ENCODE measurements around the gene SLC15A4.
A peak's percentile ranks its signal among the peaks of the same experiment; 100 is the strongest.
"Not testable (repeated sequence)": the region's sequence is repeated elsewhere in the genome, so short reads cannot be mapped to it uniquely, and the experiment has no call there.

The SLC15A4 gene

GRCh38 chr12:128843538-128843937, 19.8 kb upstream of the SLC15A4 start:
- no peak for DNase-seq

GRCh38 chr12:128842579-128842978, 18.8 kb upstream of the SLC15A4 start:
- DNase-seq, result no peak

- DNase-seq, result no peak
Measured at GRCh38 chr12:128840862-128841468, 17.2 kb upstream of the SLC15A4 start.

- DNase-seq, result not testable (repeated sequence)
Measured at GRCh38 chr12:128839885-128840284, 16.1 kb upstream of the SLC15A4 start.

GRCh38 chr12:128833418-128833817, 9.7 kb upstream of the SLC15A4 start:
- DNase-seq, result no peak

GRCh38 chr12:128830505-128830893, 6.7 kb upstream of the SLC15A4 start:
- DNase-seq, result no peak

- no peak for DNase-seq
Measured at GRCh38 chr12:128829861-128830504, 6.2 kb upstream of the SLC15A4 start.

- no peak for DNase-seq
Measured at GRCh38 chr12:128827724-128828123, 4.0 kb upstream of the SLC15A4 start.

GRCh38 chr12:128825835-128826234, 2.1 kb upstream of the SLC15A4 start:
- DNase-seq, result no peak

GRCh38 chr12:128823216-128823915, 392 bp downstream of the SLC15A4 start:
- DNase-seq, result no peak

GRCh38 chr12:128820723-128821432, 2.9 kb downstream of the SLC15A4 start:
- DNase-seq, result no peak

- no peak for DNase-seq
Measured at GRCh38 chr12:128820253-128820652, 3.5 kb downstream of the SLC15A4 start.

GRCh38 chr12:128819293-128820144, 4.2 kb downstream of the SLC15A4 start:
- no peak for DNase-seq

GRCh38 chr12:128818065-128819022, 5.4 kb downstream of the SLC15A4 start:
- no peak for DNase-seq

GRCh38 chr12:128817111-128818015, 6.4 kb downstream of the SLC15A4 start:
- DNase-seq, result peak in 1 of 2 experiments; percentile 22

- no peak for DNase-seq
Measured at GRCh38 chr12:128816643-128816920, 7.2 kb downstream of the SLC15A4 start.

GRCh38 chr12:128815779-128816642, 7.7 kb downstream of the SLC15A4 start:
- DNase-seq, result no peak

GRCh38 chr12:128814411-128815261, 9.1 kb downstream of the SLC15A4 start:
- no peak for DNase-seq
